Measurements from ENCODE around the gene CCDC116.

CCDC116 gene

GRCh38 chr22:21650280-21650679 is 17.7 kb downstream of the CCDC116 start:
- no peak overlapping the region for H3K9ac ChIP-seq (ENCODE audit: low read length)
- peaks cover 18% of the 10 kb centered on the region for H3K36me3 ChIP-seq (replicated peaks; ENCODE audit: low read depth, low read length)
- peaks cover 13% of the 10 kb centered on the region for H3K79me2 ChIP-seq (ENCODE audit: low read length)
- H3K27me3 ChIP-seq (ENCODE audit: low read depth, low read length), result no peaks in the 10 kb centered on the region
- H3K4me1 ChIP-seq (ENCODE audit: low read length), result peaks cover 26% of the 10 kb centered on the region
- no peak overlapping the region for H3K27ac ChIP-seq (ENCODE audit: low read length)
- no peak overlapping the region for H2AFZ ChIP-seq (ENCODE audit: low read depth, low read length)
- no peak overlapping the region for H3K4me3 ChIP-seq (ENCODE audit: low read length)
- H3K9me3 ChIP-seq (ENCODE audit: insufficient read depth, low read length), result no peaks in the 10 kb centered on the region
- H3K4me2 ChIP-seq (ENCODE audit: low read length), result no peak overlapping the region
- H4K20me1 ChIP-seq (ENCODE audit: insufficient read depth, low read length), result no peaks in the 10 kb centered on the region
- no peak for TF ChIP-seq CTCF (IDR thresholded peaks at IDR 0.05; ENCODE audit: low read depth, low read length)
- TF ChIP-seq EZH2phosphoT487 (IDR thresholded peaks at IDR 0.05; ENCODE audit: low read depth), result no peak

- no peaks in the 10 kb centered on the region for H4K20me1 ChIP-seq (ENCODE audit: insufficient read depth, low read length)
- peaks cover 18% of the 10 kb centered on the region for H3K36me3 ChIP-seq (replicated peaks; ENCODE audit: low read depth, low read length)
- H3K79me2 ChIP-seq (ENCODE audit: low read length), result peaks cover 13% of the 10 kb centered on the region
- H3K9me3 ChIP-seq (ENCODE audit: insufficient read depth, low read length), result no peaks in the 10 kb centered on the region
- TF ChIP-seq EZH2phosphoT487 (IDR thresholded peaks at IDR 0.05; ENCODE audit: low read depth), result no peak
- no peak for TF ChIP-seq CTCF (IDR thresholded peaks at IDR 0.05; ENCODE audit: low read depth, low read length)
- H3K27ac ChIP-seq (ENCODE audit: low read length), result peak overlapping the region; percentile 72
- H3K4me1 ChIP-seq (ENCODE audit: low read length), result peaks cover 21% of the 10 kb centered on the region
- no peaks in the 10 kb centered on the region for H3K27me3 ChIP-seq (ENCODE audit: low read depth, low read length)
- H2AFZ ChIP-seq (ENCODE audit: low read depth, low read length), result peak overlapping the region; percentile 82
- peak overlapping the region; percentile 79 for H3K4me3 ChIP-seq (ENCODE audit: low read length)
- peak overlapping the region; percentile 87 for H3K4me2 ChIP-seq (ENCODE audit: low read length)
- peak overlapping the region; percentile 90 for H3K9ac ChIP-seq (ENCODE audit: low read length)
These were observed 18.4 kb downstream of the CCDC116 start for GRCh38 chr22:21650823-21651520.

GRCh38 chr22:21651521-21652009 is 19.0 kb downstream of the CCDC116 start:
- Histone ChIP-seq H3K27me3 (ENCODE audit: low read depth, low read length) (no peaks in the 10 kb centered on the region), H3K9me3 (ENCODE audit: insufficient read depth, low read length) (no peaks in the 10 kb centered on the region), H3K9ac (ENCODE audit: low read length) (peak overlapping the region; percentile 90), H4K20me1 (ENCODE audit: insufficient read depth, low read length) (no peaks in the 10 kb centered on the region), H2AFZ (ENCODE audit: low read depth, low read length) (peak overlapping the region; percentile 82), H3K4me1 (ENCODE audit: low read length) (peaks cover 15% of the 10 kb centered on the region), H3K79me2 (ENCODE audit: low read length) (peaks cover 13% of the 10 kb centered on the region), H3K27ac (ENCODE audit: low read length) (peak overlapping the region; percentile 72), H3K4me2 (ENCODE audit: low read length) (peak overlapping the region; percentile 87), H3K4me3 (ENCODE audit: low read length) (peak overlapping the region; percentile 79), H3K36me3 (replicated peaks; ENCODE audit: low read depth, low read length) (peaks cover 13% of the 10 kb centered on the region)
- TF ChIP-seq EZH2phosphoT487 (IDR thresholded peaks at IDR 0.05; ENCODE audit: low read depth), result no peak
- no peak for TF ChIP-seq CTCF (IDR thresholded peaks at IDR 0.05; ENCODE audit: low read depth, low read length)

- no peaks in the 10 kb centered on the region for H4K20me1 ChIP-seq (ENCODE audit: insufficient read depth, low read length)
- peaks cover 17% of the 10 kb centered on the region for H3K4me1 ChIP-seq (ENCODE audit: low read length)
- H3K27me3 ChIP-seq (ENCODE audit: low read depth, low read length), result no peaks in the 10 kb centered on the region
- H3K9ac ChIP-seq (ENCODE audit: low read length), result peak overlapping the region; percentile 90
- H3K36me3 ChIP-seq (replicated peaks; ENCODE audit: low read depth, low read length), result peaks cover 13% of the 10 kb centered on the region
- peak overlapping the region; percentile 72 for H3K27ac ChIP-seq (ENCODE audit: low read length)
- no peak for TF ChIP-seq CTCF (IDR thresholded peaks at IDR 0.05; ENCODE audit: low read depth, low read length)
- TF ChIP-seq EZH2phosphoT487 (IDR thresholded peaks at IDR 0.05; ENCODE audit: low read depth), result no peak
- peak overlapping the region; percentile 79 for H3K4me3 ChIP-seq (ENCODE audit: low read length)
- H2AFZ ChIP-seq (ENCODE audit: low read depth, low read length), result peak overlapping the region; percentile 82
- H3K9me3 ChIP-seq (ENCODE audit: insufficient read depth, low read length), result no peaks in the 10 kb centered on the region
- peaks cover 13% of the 10 kb centered on the region for H3K79me2 ChIP-seq (ENCODE audit: low read length)
- peak overlapping the region; percentile 97 for H3K4me2 ChIP-seq (ENCODE audit: low read length)
These were observed 19.5 kb downstream of the CCDC116 start for GRCh38 chr22:21652010-21652546.
